Activated T-helper 1 cell treated with anti-CD3 and anti-CD28 coated beads, Interleukin-2, amount 50 U/mL, for 16 hours (primary cell): ENCODE measurements around the gene PRR30.

Experiments
- DNase-seq, 2 donors: peaks; one replicate each; pipeline ENCODE4 v3.0.0-alpha.2; 2020; ENCODE audit warnings: low read depth in 1 of 2, low spot score in 1 of 2

The PRR30 gene

GRCh38 chr2:27155069-27155520 lies 15.9 kb upstream of the PRR30 start:
- DNase-seq, result no peak

- no peak for DNase-seq
Measured at GRCh38 chr2:27154488-27154887, 15.3 kb upstream of the PRR30 start.

DNA sequence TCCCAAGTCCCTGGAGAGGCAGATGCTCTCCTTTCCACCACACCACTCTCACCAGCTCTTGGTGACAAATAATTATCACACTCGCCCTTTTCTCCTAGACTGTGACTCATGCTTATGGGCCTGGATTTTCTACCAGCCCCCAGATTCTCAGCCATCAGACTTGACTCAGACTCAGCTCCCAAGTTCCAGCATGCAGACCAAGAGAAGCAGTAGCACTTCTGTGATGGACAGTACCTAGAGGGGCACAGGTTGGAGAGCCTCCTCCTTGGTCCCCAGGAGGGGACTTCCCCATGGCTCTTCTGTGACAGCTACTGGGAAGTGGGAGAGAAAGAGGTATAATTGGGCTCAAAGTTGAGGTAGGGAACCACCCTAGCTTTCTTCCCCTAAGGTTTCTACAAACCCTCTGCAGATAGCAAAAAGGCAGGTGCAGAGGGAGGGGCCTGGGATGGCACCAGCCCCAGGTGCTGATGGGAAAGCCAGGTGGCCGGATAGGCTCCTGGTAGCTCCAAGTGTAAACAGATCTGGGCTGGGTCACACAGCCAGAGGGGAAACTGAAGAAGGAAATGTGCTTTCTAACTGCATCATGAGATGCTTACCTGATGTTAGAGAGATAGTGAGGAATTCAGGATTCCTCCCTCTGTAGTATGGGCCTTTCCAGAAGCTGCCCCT lies 13.7 kb upstream of the PRR30 start:
- DNase-seq, result no peak

GRCh38 chr2:27152102-27152795 lies 13.0 kb upstream of the PRR30 start:
- no peak for DNase-seq

- DNase-seq, result no peak
Measured at GRCh38 chr2:27150639-27151230, 11.5 kb upstream of the PRR30 start.

GRCh38 chr2:27149570-27150405 lies 10.6 kb upstream of the PRR30 start:
- no peak for DNase-seq

DNA sequence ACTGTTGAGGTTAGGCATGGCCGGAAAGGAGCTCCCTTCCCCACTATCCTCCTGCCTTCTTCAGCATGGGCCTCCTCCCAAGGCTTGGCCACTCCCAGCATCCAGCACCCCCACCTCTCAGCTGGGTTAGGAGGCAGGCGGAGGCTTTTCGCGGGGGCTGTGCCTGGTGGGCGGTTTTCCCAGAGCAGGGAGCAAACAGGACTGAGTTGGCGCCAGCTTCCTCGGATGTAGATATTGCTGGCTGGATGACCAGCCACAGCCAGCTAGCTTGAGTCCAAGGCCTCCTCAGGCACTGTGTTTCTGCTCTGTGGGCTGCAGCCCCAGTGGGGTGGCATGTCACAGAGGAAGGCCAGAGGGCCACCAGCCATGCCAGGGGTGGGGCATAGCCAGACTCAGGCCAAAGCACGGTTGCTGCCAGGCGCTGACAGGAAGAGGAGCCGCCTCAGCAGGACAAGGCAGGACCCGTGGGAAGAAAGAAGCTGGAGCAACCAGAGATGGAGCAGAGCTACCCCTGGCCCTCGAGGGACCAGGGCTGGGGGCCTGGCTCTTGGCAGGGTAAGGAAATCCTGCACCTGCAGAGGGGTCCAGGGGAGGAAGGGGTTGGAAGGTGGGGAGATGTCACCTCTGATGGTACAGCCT lies 9.7 kb upstream of the PRR30 start, which contains the start of gene TCF23:
Gene TCF23, plus strand, starts transcription at position 204 of the 639 bp plus-strand sequence. Its CDS starts 130 bp downstream, at position 334.
- DNase-seq, result no peak

- no peak for DNase-seq
Measured at GRCh38 chr2:27147935-27148334, 8.7 kb upstream of the PRR30 start.

- no peak for DNase-seq
Measured at GRCh38 chr2:27145682-27146081, 6.5 kb upstream of the PRR30 start.

- no peak for DNase-seq
Measured at GRCh38 chr2:27143285-27143684, 4.1 kb upstream of the PRR30 start.

DNA sequence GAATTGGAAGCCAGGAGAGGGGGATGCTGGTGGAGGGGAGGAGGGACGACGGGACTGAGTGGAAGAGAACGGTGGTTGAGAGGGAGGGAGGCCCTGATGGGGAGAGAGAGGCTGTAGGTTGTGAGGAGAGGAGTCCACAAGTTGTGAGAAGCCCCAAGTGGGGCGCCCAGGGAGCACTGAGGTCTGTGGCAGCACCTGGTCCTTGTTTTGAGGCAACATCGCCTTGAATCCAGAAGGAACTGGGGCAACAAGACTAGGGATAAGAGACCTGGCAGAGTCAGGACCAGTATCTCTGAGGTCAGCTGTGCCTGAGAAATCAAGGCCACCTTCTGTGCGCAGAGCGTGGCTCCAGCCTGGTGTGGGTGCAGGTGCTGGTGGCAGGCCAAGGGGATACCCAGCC lies 1.1 kb downstream of the PRR30 start:
- no peak for DNase-seq

DNA sequence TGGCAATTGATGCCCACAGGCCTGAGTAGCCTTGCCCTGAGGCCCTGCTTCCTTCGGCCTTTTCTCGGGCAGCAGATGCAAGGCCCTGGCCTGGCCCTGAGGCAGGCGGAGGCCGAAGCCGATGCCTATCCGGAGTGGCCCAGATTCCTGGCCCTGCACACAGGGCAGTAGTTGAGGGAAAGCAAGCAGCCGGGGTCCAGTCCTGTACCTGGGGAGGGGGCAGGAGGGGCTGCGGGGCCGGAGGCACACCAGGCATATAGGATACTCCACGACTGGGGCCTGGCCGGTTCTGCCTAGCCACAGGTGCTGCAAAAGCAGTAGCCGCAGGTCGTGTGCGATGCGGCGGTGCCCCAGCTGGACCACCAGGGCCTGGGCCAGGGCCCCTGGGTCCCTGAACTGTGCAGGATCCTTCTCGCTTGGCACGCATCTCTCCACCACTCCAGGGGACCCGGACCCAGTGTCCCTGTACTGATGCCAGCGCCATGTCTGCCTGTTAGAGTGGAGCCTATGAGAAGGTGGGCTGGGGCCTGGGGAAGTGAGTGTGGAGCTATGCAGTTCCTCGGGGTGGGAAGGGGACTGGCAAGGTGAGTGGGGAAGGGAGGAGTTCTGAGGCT lies 1.8 kb downstream of the PRR30 start:
- DNase-seq, result no peak

DNA sequence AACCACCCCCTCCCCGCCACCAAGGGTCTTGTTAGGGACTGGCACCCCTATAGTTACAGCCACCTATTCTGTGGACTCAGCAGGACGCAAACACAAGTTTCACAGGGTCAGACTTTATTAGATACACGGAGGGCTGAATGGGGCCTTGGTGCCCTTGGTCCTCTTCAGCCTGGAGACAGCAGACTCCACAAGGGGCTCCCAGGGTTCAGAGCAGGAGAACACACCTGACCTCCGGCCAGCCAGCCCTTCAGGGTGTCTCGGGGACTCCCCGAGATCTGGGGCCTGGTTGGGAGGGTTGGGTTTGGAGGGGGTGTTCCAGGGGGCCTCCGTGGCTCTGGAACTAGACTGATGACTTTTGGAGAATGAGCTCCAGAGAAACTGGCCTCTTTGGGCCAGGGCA lies 2.5 kb downstream of the PRR30 start:
- no peak for DNase-seq

DNA sequence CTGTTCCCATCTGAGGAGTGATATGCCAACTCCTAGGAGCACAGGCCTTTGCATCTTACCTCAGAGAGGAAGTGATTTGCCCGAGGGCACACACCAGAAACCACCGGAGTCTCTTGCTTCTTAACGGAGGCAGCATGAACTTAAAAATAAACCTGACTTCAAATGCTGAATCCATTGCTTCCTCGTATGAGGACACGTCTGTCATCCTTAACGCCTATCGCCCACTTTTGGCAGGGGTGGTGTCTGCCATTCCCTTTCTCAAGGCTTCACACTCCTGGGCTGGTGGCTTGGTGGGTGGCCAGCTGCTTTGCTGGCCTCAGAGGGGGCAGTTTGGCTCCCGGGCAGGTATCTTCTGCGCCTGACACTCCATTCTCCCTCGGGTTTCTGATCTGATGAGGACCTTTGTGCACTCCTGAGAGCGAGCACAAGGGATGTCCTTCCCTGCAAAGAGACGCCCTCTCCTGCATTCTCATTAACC lies 3.7 kb downstream of the PRR30 start:
- no peak for DNase-seq

DNA sequence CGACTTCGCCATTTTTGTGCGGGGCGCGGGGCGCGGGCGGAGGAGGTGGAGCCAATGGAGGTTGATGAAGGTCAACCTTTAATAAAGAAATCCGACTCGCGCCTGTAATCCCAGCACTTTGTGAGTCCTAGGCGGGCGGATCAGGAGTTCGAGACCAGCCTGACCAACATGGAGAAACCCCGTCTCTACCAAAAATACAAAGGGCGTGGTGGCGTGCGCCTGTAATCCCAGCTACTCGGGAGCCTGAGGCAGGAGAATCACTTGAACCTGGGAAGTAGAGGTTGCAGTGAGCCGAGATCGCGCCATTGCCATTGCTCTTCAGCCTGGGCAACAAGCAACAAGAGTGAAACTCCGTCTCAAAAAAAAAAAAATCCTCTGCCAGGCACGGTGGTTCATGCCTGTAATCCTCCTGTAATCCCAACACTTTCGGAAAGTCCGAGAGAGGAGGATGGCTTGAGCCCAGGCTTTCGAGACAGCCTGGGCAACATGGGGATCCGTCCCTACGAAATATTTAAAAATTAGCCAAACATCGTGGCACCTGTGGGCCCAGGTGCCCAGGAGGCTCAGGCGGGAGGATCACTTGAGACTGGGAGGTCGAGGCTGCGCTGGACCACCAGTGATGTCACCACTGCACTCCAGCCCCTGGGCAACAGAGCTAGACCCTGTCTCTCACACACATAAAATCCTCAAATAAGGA lies 4.3 kb downstream of the PRR30 start:
- DNase-seq, result no peak

DNA sequence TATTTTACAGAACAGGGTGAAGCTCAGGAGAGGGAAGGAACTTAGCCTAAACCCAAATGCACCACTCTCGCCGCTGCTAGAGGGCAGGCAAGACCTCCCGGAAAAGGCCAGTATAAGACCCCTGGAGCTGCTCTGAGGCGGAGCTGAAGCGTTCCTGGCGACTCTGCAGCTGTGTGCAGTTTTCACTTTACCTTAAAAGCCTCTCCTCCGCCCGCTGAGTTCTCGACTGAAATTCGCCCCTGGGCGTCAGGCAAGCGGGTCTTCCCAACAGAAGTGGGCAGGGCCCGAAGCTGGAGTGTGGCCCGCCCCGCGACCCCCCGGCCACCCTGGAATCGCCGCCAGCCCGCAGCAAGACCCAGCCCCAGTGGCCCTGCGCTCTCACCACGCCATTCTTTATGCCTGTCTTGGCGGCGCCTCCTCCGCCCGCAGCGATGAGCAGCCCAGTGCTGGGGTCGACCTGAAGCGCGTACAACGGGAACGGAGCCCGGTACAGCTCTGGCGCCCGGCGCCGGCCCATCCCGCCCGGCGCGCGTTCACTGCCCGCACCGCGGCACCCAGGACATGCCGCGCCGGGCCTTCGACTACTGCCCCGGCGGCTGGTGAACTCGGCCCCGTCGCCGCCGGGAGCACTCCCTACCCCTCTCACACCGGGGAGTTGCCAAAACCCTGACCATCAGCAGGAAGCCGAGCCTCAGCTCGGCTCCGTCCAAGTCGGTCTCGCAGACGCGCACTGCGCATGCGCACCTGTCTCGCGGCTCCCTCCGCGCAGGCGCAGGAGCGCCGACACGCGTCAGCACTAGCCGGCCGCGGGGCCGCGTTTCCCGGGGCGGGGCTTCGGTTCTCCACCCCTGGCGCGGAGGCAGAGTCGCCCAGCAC lies 5.1 kb downstream of the PRR30 start, which contains the start of gene PREB:
Gene PREB, minus strand, starts transcription at position 732 of the 876 bp plus-strand sequence. Its CDS starts 215 bp downstream, at position 517.
- peak; percentile 98 for DNase-seq

- DNase-seq, result no peak
Measured at GRCh38 chr2:27133195-27133875, 5.9 kb downstream of the PRR30 start.

DNA sequence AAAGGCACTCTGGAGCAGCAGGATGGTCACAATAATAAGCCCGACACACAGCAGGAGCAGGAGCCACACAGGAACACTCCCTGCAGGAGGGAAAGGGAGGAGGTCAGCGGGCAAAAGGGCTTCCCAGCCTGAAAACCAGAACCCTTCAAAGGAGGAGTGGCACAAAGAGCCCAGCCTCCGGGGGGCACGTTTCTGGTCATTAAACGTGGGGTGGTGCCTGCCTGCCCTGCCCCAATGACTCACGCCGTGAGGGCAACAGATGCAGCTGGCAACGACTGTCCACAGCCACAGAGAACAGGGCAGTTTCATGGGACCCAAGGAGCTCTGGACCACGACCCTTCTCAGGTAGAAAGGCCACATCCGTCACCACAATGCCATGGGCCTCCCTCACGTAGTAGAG lies 7.8 kb downstream of the PRR30 start:
- no peak for DNase-seq
